WERI-Rb-1 (cell line): ENCODE results near the gene ARG2.

Experiments used
- DNase-seq: peaks from one replicate; pipeline ENCODE4 v3.0.0-alpha.2; 2020
- H3K27ac ChIP-seq: fragments of 250-450 bp; sonication (Bioruptor Pico); 2 replicates; pipeline ENCODE4 v1.5.1; 2020; ENCODE audit warnings: mild to moderate bottlenecking, moderate library complexity
- H3K27me3 ChIP-seq: fragments of 250-450 bp; sonication (Bioruptor Pico); 2 replicates; pipeline ENCODE4 v1.5.1; 2021; ENCODE audit warnings: mild to moderate bottlenecking, low read depth, moderate library complexity; ENCODE audit not compliant: insufficient read depth, severe bottlenecking
- H3K36me3 ChIP-seq: fragments of 250-450 bp; sonication (Bioruptor Pico); 2 replicates; pipeline ENCODE4 v1.5.1; 2020; ENCODE audit warnings: mild to moderate bottlenecking, moderate library complexity
- H3K4me3 ChIP-seq: 2 replicates; pipeline ENCODE4 v1.5.1; 2011; ENCODE audit warnings: low read depth, mild to moderate bottlenecking, control low read depth, low read length
- H3K9me3 ChIP-seq: fragments of 250-450 bp; sonication (Bioruptor Pico); 2 replicates; pipeline ENCODE4 v1.5.1; 2021; ENCODE audit warnings: mild to moderate bottlenecking, moderate library complexity; ENCODE audit not compliant: severe bottlenecking
- TF ChIP-seq, protein P1 (sequence below): IDR thresholded peaks from 2 replicates; pipeline ENCODE4 v1.5.1; 2011; ENCODE audit warnings: low read depth, mild to moderate bottlenecking, control low read depth, inconsistent platforms, low read length

Gene ARG2

GRCh38 chr14:67581643-67582042 lies 38.1 kb upstream of the ARG2 start:
- Histone ChIP-seq H3K4me3 (no peak overlapping the region), H3K27me3 (no peaks in the 10 kb centered on the region), H3K36me3 (no peaks in the 10 kb centered on the region), H3K9me3 (no peaks in the 10 kb centered on the region), H3K27ac (no peak overlapping the region)
- TF ChIP-seq, protein P1, sequence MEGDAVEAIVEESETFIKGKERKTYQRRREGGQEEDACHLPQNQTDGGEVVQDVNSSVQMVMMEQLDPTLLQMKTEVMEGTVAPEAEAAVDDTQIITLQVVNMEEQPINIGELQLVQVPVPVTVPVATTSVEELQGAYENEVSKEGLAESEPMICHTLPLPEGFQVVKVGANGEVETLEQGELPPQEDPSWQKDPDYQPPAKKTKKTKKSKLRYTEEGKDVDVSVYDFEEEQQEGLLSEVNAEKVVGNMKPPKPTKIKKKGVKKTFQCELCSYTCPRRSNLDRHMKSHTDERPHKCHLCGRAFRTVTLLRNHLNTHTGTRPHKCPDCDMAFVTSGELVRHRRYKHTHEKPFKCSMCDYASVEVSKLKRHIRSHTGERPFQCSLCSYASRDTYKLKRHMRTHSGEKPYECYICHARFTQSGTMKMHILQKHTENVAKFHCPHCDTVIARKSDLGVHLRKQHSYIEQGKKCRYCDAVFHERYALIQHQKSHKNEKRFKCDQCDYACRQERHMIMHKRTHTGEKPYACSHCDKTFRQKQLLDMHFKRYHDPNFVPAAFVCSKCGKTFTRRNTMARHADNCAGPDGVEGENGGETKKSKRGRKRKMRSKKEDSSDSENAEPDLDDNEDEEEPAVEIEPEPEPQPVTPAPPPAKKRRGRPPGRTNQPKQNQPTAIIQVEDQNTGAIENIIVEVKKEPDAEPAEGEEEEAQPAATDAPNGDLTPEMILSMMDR: no peak
- DNase-seq: no peak

DNA sequence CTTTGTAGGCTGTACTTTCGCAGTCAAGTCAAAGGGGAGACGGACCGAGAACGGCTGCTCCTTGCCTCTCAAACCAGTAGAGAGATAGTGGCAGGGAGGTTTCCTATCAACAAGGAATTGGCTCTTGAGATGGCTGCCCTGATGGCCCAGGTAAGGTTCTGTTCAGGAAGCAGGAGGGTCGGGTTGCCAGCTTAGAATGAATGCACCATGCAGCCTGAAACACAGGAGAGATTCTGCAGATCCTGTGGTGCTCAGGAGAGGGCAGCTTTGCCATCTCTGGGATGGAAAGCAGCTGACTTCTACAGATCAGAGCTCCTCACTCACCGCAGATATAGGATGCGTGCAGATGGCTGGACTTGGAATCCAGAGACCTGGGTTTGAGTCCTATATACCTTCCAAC lies 37.7 kb upstream of the ARG2 start:
- no peak overlapping the region for H3K27ac ChIP-seq
- TF ChIP-seq, protein P1: peak; percentile 45
- DNase-seq: no peak
- no peaks in the 10 kb centered on the region for H3K36me3 ChIP-seq
- no peaks in the 10 kb centered on the region for H3K9me3 ChIP-seq
- H3K27me3 ChIP-seq: no peaks in the 10 kb centered on the region
- H3K4me3 ChIP-seq: no peak overlapping the region

- H3K27ac ChIP-seq: no peak overlapping the region
- no peaks in the 10 kb centered on the region for H3K9me3 ChIP-seq
- H3K27me3 ChIP-seq: no peaks in the 10 kb centered on the region
- DNase-seq: peak; percentile 51
- TF ChIP-seq, protein P1: peak; percentile 86
- no peaks in the 10 kb centered on the region for H3K36me3 ChIP-seq
- H3K4me3 ChIP-seq: no peak overlapping the region
Observed at GRCh38 chr14:67583711-67584644, 35.7 kb upstream of the ARG2 start.

- DNase-seq: no peak
- no peak overlapping the region for H3K27ac ChIP-seq
- no peaks in the 10 kb centered on the region for H3K27me3 ChIP-seq
- H3K4me3 ChIP-seq: no peak overlapping the region
- H3K36me3 ChIP-seq: no peaks in the 10 kb centered on the region
- TF ChIP-seq, protein P1: no peak
- no peaks in the 10 kb centered on the region for H3K9me3 ChIP-seq
Observed at GRCh38 chr14:67584978-67585377, 34.7 kb upstream of the ARG2 start.

DNA sequence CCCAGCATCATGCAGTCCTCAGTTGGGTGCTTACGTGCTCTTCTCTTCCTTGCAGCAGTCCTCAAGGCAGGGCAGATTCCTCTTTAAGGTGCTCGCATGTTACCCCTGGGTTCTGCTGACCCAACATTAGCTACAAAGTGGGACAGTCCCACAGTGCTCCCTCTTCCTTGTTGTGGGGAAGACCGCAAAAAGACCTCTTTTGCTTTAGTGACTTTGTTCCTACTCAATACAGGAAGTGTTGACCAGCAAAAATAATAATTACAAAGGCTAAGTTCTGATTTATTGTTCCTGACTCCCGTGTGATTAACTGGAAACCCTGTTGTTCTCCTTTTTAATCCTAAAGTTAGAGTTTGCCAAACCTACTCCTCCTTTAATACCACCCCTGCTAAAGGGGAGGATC lies 33.4 kb upstream of the ARG2 start:
- Histone ChIP-seq H3K27ac (no peak overlapping the region), H3K4me3 (no peak overlapping the region), H3K9me3 (no peaks in the 10 kb centered on the region), H3K36me3 (peaks cover 6% of the 10 kb centered on the region), H3K27me3 (no peaks in the 10 kb centered on the region)
- no peak for DNase-seq
- TF ChIP-seq, protein P1: no peak
